Stimulated activated CD4-positive, alpha-beta T cell treated with anti-CD3 and anti-CD28 coated beads, Interleukin-2, amount 100 ng/mL, for 24 hours (primary cell): ENCODE results near the gene SCUBE2.
"Not testable (repeated sequence)": the region's sequence is repeated elsewhere in the genome, so short reads cannot be mapped to it uniquely, and the experiment has no call there.

Experiments used
- DNase-seq, 2 donors: peaks; one replicate each; pipeline ENCODE4 v3.0.0-alpha.2; 2020

The SCUBE2 gene

GRCh38 chr11:9003573-9004182, 87.7 kb downstream of the SCUBE2 start, which contains the start of gene NRIP3:
Gene NRIP3 (minus strand): TSS chr11:9004001. CDS start chr11:9003935, 66 bp downstream.
- peak; percentile 72 to 74 for DNase-seq

DNA sequence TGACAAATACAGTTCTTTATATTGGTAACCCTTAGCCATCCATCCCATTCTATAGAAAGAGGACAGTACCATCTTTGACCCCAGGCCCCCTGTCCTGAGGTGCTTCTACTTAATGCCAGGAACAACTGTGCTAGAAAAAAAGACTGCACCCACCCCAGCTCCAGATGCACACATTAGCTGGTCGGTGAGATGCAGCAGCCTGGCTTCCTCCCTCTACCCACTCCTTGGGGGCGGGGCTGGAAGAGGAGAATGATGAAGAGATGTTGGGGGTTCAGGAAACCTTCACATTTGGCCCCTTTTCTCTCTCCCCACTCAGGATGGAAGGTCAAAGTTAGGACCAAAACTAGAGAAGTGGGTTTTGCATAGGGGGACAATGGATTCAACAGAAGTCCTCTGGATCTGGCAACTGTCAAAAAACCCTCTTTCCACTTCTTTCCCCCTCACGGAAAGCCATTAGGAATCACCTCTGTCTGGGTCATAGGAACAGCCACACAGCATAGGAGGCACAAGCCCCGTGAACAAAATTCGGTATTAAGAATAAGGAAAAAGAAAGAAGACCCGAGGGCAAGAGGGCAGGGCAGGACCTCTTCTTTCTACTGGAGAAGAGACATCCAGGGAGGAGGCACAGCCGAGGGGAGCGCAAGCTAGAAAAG, 88.4 kb downstream of the SCUBE2 start:
- peak; percentile 34 to 37 for DNase-seq

GRCh38 chr11:9001736-9002135, 89.7 kb downstream of the SCUBE2 start:
- DNase-seq, result peak; percentile 42 to 55

- no peak for DNase-seq
Observed at GRCh38 chr11:8998017-8998416, 93.4 kb downstream of the SCUBE2 start.

GRCh38 chr11:8997451-8997850, 93.9 kb downstream of the SCUBE2 start:
- no peak for DNase-seq

DNA sequence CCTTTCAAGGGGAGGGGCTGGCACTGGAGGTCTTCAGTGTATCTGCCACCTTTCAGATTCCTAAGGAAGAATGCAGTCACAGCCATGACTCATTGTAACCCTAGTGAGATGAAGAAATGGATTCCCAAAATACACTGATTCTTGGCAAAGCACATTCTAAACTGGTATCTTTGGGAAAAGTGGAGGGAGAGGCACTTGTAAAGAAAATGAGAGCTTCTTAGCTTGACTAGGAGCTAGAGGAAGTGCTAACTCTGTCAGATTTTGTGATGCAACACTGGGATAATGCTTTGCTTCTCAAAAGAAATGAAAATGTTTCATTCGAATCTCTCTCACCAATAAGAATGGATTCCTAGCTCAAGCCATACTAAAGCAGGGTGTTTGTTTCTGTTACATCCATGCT, 101.9 kb downstream of the SCUBE2 start:
- no peak for DNase-seq

DNA sequence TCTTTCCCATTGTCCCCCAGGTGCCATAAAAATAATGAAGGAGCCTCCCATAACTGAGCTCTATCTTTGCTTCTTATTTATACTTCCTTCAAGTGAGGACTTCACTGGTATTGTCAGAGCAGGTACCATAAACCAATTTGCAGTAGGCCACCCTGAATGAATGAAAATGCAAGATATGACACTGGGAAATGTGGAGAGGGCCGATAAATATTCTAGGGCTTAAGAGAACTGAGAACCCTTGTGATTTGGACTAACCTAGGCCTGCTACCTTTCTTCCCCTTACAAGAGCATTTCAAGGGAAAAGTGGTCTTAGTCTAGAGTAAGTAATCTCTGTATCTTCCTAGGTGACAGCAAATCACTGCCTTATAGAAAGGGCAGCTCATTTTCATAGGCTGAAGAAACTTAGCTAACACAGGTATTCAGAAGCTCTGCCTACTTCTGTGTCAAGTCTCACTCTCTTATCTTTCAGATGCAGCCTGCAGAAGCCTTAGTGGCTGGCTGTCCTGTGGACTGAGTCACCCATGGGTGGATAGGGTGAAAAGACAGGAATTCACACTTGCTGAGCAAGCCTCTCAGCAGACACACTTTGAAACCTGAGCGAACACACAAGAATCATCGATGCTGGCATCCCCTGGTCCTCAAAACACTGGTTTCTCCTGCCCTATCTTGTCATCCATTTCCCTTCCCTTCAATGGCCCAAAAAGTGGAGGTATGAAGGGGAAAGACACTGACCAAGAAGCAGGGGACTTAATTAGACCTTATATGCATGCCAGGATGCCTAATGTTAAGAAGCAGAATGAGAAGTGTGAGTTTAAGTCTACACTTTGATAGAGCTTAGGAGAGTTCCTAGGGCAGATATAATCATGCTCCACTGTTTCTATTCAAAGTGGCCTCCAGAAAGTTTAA, 102.8 kb downstream of the SCUBE2 start:
- no peak for DNase-seq

GRCh38 chr11:8987446-8987845, 104.0 kb downstream of the SCUBE2 start:
- DNase-seq, result no peak

DNA sequence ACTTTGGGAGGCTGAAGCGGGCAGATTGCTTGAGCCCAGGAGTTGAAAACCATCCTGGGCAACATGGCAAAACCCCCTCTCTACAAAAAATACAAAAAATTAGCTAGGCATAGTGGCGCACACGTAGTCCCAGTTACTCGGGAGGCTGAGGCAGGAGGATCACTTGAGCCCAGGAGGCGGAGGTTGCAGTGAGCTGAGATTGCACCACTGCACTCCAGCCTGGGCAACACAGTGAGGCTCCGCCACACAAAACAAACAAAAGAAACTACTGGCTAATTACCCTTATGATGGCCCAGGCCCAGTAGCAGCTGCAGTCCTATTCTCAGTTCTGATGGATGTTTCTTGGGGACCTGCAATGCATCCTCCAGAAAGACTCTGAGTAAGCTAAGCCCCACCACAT, 104.6 kb downstream of the SCUBE2 start:
- not testable (repeated sequence) for DNase-seq

DNA sequence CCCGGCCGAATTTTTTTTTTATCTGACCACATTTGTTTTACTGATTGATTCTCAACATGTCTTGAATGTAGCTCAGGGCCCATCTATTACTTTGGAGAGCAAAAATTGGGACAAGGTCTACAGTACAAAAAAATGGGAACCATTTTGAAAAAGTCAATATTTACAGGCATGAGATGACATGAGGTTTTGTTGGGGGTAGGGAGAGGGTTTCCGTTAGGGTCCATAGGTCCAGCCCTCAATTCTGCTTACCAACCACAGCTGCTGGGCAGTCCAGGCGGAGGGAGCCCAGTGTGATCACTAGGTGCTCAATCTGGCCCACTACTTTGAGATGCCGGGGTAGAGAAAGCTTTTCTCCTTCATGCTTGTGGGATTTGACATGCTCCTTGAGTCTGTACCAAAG, 105.9 kb downstream of the SCUBE2 start:
- no peak for DNase-seq

- no peak for DNase-seq
Observed at GRCh38 chr11:8983552-8983951, 107.8 kb downstream of the SCUBE2 start.

DNA sequence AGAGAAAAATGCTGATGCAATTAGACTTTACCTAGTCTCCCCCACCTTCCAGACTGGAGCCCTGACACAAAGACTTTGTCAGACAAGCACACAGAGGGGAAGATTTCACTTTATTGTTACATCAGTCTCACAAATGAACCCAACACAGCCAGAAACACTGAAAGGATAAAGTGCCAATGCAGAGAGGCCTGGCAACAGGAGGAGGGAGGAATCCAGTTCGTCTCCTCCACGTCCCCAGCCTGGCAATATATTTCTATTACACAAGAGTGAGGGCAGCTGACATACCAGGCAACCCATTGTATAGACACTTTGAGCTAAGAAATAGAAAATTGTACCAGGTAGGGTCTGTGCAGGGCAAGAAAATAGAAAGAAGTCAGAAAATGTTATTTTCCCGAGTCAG, 110.9 kb downstream of the SCUBE2 start:
- no peak for DNase-seq

DNA sequence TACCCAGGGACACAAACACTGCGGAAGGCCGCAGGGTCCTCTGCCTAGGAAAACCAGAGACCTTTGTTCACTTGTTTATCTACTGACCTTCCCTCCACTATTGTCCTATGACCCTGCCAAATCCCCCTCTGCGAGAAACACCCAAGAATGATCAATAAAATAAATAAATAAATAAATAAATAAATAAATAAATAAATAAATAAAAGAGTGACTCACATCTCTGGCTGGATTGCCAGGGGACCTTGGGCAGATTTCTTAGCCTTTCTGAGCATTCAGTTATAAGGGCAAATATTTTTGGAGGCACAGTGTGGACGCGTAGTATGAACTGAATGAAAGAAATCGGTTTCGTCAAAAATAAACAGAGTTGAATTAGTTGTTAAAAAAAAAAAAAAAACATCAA, 112.0 kb downstream of the SCUBE2 start:
- DNase-seq, result not testable (repeated sequence)

DNA sequence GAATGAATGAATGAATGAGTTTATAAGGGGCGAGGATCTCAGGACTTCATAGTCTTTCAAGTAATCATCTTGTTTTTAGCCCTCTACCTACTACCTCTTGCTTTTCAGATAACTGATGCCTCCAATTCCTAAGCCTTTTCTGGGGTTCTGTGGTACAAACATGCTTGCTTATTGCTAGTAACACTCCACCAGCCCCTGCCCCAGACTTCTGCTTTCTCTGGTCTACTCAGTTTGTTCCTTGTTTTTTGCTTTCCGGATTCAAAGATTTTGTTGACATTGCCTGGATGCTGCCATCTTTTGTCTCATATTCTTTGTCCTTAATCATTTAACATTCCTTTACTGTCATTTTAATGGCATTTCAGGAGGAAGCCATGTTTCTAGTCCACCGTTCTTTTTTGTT, 118.3 kb downstream of the SCUBE2 start:
- DNase-seq, result no peak

DNA sequence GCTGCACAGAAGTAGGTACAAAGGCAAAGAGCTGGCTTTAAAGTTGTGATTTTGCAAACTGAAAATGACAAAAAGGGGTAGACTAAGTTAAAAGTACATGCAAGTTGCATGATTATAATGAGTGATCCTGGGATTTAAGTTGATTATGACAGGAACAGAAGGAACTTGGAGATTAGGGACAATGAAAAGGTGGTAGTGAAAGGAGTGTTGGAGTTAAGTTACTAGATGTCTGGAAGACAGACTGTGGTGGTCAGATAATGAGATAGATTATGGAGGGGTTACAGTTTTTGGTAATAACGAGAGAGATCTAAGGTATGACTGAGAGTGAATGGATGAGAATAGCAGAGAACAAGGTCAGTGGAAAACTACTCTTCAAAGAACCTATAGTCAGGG, 119.5 kb downstream of the SCUBE2 start:
- DNase-seq, result no peak

DNA sequence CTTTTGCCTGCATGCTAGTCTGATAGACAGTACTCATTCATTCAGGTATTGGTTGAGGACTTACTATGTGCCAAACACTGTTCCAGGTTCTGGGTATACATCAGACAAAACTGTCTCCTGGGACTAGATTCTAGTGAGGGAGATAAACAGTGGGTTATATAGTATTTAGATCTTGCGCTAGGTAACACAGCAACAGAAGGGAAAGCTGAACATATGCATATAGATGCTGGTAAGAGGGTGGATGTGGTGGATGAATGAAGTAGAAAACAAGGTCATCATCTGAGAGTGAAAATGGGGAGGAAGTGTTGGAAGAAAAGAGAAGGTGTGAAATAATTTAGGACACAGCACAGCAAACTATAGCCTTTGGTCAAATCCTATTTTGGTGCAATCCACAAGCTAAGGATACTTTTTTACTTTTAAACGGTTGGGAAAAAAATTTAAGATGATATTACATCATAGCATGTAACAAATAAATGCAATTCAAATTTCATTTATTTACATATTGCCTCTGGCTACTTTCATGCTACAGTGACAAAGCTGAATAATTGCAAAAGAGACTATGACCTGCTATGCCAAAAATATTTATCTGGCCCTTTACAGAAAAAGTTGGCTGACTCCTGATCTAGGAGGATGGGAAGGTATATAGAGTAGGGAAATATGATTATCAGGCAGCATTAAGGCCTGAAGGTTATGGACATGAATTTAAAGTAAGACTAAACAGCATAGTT, 120.0 kb downstream of the SCUBE2 start:
- no peak for DNase-seq
